GM23248 (cell line): ENCODE data around the gene SURF1.

Experiments used
- EZH2 ChIP-seq: fragments of 200-600 bp; sonication (generic); IDR thresholded peaks from 2 replicates; pipeline ENCODE4 v1.6.1; 2018; ENCODE audit warnings: antibody characterized with exemption, mild to moderate bottlenecking; ENCODE audit not compliant: insufficient read depth, poor library complexity, severe bottlenecking
- EZH2phosphoT487 ChIP-seq: fragments of 200-600 bp; sonication (generic); IDR thresholded peaks from 2 replicates; pipeline ENCODE4 v1.6.1; 2018; ENCODE audit warnings: antibody characterized with exemption, moderate library complexity, mild to moderate bottlenecking, low read depth; ENCODE audit not compliant: insufficient read depth

- TF ChIP-seq EZH2 (no peak), EZH2phosphoT487 (no peak)
Measured at GRCh38 chr9:133351526-133351907, 4.8 kb downstream of the SURF1 start.
